Measurements from ENCODE around the gene CHKB. TPM values are rescaled to one million over a fixed set of nuclear protein-coding genes. Genes with fewer than 3 reads are reported as not detected.

Gene CHKB
- polyA plus RNA-seq, 1 experiment: 22.5 TPM

- POLR2A ChIA-PET: interaction anchor here (0.6 to 1.4 kb wide), 4 partner anchors 12 to 74 kb away, joined by 3 read pairs; partner anchors contain the start of gene SYCE3
- Histone ChIP-seq H3K4me3 (ENCODE audit: low read depth, low read length) (no peak overlapping the region), H3K27me3 (ENCODE audit: control insufficient read depth, insufficient read depth, low read length) (peaks cover 18% of the 10 kb centered on the region), H3K27ac (ENCODE audit: low read depth, low read length) (no peak overlapping the region), H3K9me3 (ENCODE audit: control insufficient read depth, insufficient read depth, low read length) (no peaks in the 10 kb centered on the region)
- DNase-seq (ENCODE audit: low read depth, low spot score): no peak
- TF ChIP-seq CTCF (IDR thresholded peaks at IDR 0.05; ENCODE audit: low read depth, low read length): no peak
- CTCF ChIA-PET: interaction anchor here (0.9 to 3.3 kb wide), 2 partner anchors 12 to 46 kb away, joined by 4 to 27 read pairs; partner anchors contain the start of gene SYCE3
Measured at GRCh38 chr22:50575426-50575941, 7.2 kb downstream of the CHKB start.

GRCh38 chr22:50574383-50574755 lies 8.3 kb downstream of the CHKB start:
- POLR2A ChIA-PET: no interaction called here
- CTCF ChIA-PET: interaction anchor here (0.9 to 3.3 kb wide), 2 partner anchors 11 to 47 kb away, joined by 4 to 27 read pairs; partner anchors contain the start of gene SYCE3
- H3K9me3 ChIP-seq (ENCODE audit: control insufficient read depth, insufficient read depth, low read length): no peaks in the 10 kb centered on the region
- no peak for DNase-seq (ENCODE audit: low read depth, low spot score)
- peaks cover 18% of the 10 kb centered on the region for H3K27me3 ChIP-seq (ENCODE audit: control insufficient read depth, insufficient read depth, low read length)
- no peak overlapping the region for H3K4me3 ChIP-seq (ENCODE audit: low read depth, low read length)
- TF ChIP-seq CTCF (IDR thresholded peaks at IDR 0.05; ENCODE audit: low read depth, low read length): no peak
- no peak overlapping the region for H3K27ac ChIP-seq (ENCODE audit: low read depth, low read length)

GRCh38 chr22:50573491-50574382 lies 8.9 kb downstream of the CHKB start:
- POLR2A ChIA-PET: no interaction called here
- Histone ChIP-seq H3K4me3 (ENCODE audit: low read depth, low read length) (no peak overlapping the region), H3K27me3 (ENCODE audit: control insufficient read depth, insufficient read depth, low read length) (peaks cover 18% of the 10 kb centered on the region), H3K9me3 (ENCODE audit: control insufficient read depth, insufficient read depth, low read length) (no peaks in the 10 kb centered on the region), H3K27ac (ENCODE audit: low read depth, low read length) (no peak overlapping the region)
- no peak for DNase-seq (ENCODE audit: low read depth, low spot score)
- TF ChIP-seq CTCF (IDR thresholded peaks at IDR 0.05; ENCODE audit: low read depth, low read length): no peak
- CTCF ChIA-PET: no interaction called here

GRCh38 chr22:50572965-50573364 lies 9.7 kb downstream of the CHKB start:
- ChIA-PET CTCF (interaction anchor here (1.6 kb wide), 1 partner anchor 10 kb away, joined by 12 read pairs; the partner anchor contains the start of gene SYCE3), POLR2A (no interaction called here)
- Histone ChIP-seq H3K27ac (ENCODE audit: low read depth, low read length) (no peak overlapping the region), H3K27me3 (ENCODE audit: control insufficient read depth, insufficient read depth, low read length) (peaks cover 18% of the 10 kb centered on the region), H3K9me3 (ENCODE audit: control insufficient read depth, insufficient read depth, low read length) (no peaks in the 10 kb centered on the region), H3K4me3 (ENCODE audit: low read depth, low read length) (no peak overlapping the region)
- no peak for TF ChIP-seq CTCF (IDR thresholded peaks at IDR 0.05; ENCODE audit: low read depth, low read length)
- no peak for DNase-seq (ENCODE audit: low read depth, low spot score)

Measured in AG04450 (cell line).